HG03280 (cell line): ENCODE measurements around the gene CES1.
"Not testable (repeated sequence)": the region's sequence is repeated elsewhere in the genome, so short reads cannot be mapped to it uniquely, and the experiment has no call there.

Experiments
- ATAC-seq: cut with Tn5 transposase; IDR thresholded peaks from one replicate; pipeline ENCODE4 v1.9.1; 2021; ENCODE audit warnings: mild to moderate bottlenecking, moderate library complexity; ENCODE audit not compliant: unreplicated experiment

Gene CES1

GRCh38 chr16:55832425-55832772 is 497 bp downstream of the CES1 start:
- ATAC-seq: no peak

DNA sequence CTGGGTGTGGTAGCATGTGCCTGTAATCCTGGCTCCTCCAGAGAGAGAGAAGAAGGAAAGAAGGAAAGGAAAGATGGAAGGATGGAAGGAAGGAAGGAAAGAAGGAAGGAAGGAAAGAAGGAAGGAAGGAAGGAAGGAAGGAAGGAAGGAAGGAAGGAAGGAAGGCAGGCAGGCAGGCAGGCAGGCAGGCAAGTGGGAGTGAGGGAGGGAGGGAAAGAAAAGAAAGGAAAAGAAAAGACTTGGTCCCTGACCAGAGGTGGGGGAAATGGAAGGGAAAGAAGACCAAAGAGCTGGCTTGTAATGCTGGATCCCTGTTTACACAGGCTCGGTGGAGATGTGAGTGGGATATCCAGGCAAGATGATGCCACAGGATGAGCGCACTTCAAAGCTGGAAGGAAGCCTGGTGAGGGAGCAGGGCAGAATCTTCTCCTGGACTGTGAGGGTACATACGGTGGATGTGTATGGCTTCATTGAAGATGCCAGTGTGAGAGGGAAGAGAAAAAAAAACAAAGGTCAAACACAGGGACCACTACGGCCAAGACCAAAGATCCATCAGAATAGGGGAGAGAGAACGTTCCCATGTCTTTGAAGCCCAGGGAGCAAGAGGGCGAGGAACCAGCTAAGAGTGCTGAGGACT is 2.1 kb downstream of the CES1 start:
- no peak for ATAC-seq

GRCh38 chr16:55829232-55829631 is 3.7 kb downstream of the CES1 start:
- ATAC-seq: not testable (repeated sequence)

- ATAC-seq: no peak
Observed at GRCh38 chr16:55828680-55829079, 4.2 kb downstream of the CES1 start.

GRCh38 chr16:55825115-55825728 is 7.7 kb downstream of the CES1 start:
- ATAC-seq: no peak

DNA sequence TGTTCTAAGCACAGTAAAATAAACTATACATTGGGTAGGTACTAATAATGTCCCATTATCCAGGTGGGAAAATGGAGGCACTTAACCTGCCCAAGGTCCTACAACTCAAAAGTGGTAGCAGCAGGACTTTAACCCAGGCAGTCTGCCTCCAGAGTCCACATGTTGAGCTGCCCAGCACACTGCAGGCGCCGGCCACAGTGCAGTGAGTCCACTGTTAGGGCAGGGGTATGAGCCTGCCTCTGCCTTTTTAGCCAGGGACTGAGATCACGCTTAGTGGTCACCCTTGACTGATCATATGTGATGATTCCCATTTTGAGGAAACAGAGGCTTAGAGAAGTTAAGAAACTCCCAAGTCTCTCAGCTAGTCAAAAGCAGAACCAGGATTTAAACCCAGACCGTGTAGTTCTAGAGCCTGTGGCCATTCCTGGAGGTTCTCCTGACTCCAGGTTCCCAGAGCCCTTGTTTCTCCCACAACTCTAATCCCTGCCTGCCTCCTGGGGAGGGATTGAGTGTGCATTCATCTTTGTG is 8.4 kb downstream of the CES1 start:
- ATAC-seq: no peak

DNA sequence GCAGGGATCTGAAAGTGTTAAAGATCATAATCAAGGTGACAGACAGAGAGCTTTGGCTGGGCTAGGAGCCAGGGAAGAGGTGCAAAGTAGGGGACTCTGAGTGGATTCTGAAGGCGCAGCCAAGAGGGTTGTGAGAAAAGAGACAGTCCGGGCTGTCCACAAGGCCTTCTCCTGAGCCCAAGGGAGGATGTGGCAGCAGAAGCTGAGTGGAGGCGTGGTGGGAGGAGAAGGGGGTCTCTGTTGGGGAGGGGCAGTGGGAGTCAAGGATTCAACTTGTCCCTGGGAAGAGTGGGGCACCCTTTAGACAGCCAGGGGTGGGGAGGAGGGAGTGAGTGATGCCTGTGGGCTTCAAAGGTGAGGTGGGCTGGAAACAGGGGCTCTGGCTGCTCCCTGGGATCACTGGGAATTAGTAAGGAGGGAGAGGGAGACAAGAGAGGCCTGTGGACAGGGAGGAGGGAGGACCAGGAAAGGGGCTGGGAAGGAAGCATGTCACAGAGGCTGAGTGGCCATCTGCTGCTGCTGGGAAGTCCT is 10.6 kb downstream of the CES1 start:
- no peak for ATAC-seq

DNA sequence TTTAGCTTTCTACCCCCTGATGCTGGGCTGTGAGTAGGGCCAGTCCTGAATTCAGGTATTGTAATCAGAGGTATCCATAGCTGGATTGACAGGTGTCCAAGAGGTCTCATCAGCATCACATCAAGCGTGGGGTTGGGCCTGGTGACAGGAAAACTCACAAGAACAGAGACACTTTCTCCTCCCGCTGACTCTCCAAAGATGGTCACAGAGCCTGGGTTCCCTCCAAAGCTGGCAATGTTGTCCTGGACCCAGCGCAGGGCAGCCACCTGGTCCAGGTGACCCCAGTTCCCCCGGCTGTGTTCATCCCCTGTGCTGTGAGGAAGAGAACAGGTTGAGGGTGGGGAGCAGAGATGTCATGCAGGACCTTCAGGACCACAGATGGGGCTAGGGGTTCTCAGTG is 11.7 kb downstream of the CES1 start:
- ATAC-seq: no peak

GRCh38 chr16:55820615-55821014 is 12.3 kb downstream of the CES1 start:
- ATAC-seq: no peak

DNA sequence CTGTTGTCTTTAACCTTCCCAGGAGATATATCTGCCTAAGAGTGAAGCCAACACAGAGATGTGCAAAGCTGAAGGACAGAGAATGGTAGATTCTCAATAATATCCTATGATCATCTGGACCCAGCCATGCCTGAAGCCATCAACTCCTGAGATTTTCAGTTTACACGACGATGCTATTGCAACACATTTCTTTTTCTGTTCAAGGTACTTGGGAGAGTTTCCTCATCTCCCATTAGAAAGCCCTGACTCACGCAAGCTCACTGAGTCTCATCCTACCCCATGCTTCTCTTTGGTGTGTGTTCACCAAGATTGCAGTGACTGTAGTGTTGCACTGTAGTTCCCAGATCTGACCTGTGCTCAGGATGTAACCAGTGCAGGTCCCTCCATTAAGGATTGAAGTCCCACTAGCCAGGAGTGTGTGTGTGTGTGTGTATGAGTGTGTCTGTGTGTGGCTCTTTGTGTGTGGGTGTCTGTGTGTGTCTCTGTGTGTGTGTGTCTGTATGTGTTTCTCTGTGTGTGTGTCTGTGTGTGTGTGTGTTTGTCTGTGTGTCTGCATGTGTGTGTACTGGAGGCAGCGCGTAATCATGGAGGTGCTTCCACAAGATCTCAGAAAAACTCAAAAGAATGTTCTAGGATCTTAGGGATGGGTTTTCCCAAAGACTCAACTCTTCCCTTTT is 15.5 kb downstream of the CES1 start:
- no peak for ATAC-seq

DNA sequence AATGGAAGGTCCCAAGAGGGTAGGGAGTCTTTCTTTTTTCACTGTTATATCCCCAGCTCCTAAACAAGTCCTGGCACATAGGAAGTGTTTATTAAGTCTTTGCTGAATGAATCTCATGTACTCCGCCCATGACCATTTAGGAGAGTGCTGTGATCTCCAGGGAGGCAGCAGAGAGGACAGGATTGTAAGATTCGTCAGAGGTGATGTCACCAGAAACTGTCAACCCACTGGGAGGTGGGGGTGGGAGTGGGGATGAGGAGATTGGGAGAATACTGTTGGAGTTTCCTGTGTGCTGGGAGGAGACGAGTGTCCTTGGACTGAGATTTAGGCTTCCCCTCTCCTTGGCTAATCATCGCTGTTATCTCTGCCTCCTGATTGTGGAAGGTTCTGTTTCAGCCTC is 16.7 kb downstream of the CES1 start:
- not testable (repeated sequence) for ATAC-seq

GRCh38 chr16:55815320-55815719 is 17.6 kb downstream of the CES1 start:
- ATAC-seq: no peak

DNA sequence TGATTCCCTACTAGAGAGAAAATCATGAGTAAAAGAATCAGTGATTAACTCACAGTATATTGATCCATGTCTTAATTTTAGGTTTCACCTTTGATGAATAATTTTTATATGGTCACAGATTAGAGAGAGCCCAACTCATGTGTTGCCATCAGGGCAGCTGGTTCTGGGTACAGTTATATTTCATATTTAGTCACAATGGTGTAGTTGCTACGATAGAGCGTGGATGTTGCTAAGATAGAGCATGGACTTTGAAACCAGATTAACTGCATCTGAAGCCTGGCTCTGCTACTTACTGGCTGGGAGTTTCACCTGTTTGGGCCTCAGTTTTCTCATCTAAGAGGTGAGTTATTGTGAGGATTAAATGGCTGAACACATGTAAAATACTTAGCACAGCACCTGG is 18.7 kb downstream of the CES1 start:
- not testable (repeated sequence) for ATAC-seq

GRCh38 chr16:55813730-55814129 is 19.2 kb downstream of the CES1 start:
- not testable (repeated sequence) for ATAC-seq

DNA sequence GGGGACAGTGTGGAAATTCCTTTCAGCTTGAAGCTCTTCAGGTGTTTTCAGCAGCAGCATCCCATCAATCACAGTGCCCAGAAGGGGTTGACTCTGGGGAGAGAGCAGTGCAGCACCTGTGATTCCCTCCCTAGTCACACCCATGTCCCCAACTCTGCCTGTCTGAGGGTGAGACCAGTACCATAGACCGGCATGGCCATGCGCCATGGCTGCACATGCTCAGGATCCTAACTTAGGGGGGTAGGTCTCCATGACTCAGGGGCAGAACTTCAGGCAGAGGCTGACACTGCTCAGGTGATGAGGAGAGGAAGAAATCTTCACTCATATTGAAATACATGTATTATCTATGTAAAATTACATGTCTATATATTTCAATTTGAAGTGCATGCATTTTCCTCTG is 19.9 kb downstream of the CES1 start:
- ATAC-seq: no peak

GRCh38 chr16:55811811-55812210 is 21.1 kb downstream of the CES1 start:
- ATAC-seq: no peak

GRCh38 chr16:55810451-55810961 is 22.4 kb downstream of the CES1 start:
- no peak for ATAC-seq

- ATAC-seq: no peak
Observed at GRCh38 chr16:55809851-55810250, 23.0 kb downstream of the CES1 start.

- ATAC-seq: no peak
Observed at GRCh38 chr16:55809386-55809785, 23.5 kb downstream of the CES1 start.

- ATAC-seq: not testable (repeated sequence)
Observed at GRCh38 chr16:55808286-55808685, 24.6 kb downstream of the CES1 start.

DNA sequence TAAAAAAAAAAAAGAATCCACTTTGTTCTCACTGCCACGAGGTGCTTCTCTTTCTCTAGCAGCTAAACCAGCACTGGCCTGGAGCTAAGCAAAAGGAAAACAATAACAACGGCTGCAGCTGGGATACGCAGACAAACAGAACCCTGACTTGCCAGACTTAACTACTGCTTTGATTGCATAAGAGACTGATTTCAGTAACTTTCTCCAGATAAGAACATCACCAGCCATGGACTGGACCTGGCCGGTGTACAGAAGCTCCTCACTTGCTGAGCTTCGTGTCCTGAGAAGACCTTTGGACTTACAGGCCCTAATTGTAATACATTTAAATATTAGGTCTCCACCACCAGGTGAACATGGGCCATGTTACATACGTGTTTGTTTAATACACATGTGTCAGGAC is 27.8 kb downstream of the CES1 start:
- ATAC-seq: not testable (repeated sequence)

DNA sequence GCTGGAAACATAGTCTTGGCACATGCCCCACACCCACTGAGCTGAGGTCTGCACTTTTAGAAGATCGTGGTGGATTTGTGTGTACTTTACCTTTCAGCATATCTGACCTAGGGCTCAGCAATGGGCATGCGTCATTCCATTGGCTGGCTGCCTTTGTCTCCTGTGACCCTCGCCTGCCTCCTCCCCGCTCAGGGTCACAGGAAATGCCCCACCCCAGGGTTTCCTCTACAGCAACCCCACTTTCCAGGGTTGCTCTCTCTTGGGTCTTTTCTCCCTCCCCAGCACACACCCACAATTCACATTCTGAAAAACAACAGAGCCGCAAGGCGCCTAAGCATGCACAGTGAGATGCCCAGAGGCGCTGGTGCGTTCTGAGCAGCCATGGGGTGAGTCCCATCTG is 29.2 kb downstream of the CES1 start:
- ATAC-seq: not testable (repeated sequence)
